Measurements from ENCODE around the gene THTPA. TPM values are rescaled to one million over a fixed set of nuclear protein-coding genes. Genes with fewer than 3 reads are reported as not detected.
A peak's percentile ranks its signal among the peaks of the same experiment; 100 is the strongest.

THTPA gene
- total and polyA plus RNA-seq, 2 of the 4 experiments (the other 2 are of a cell fraction): 5.0 to 9.2 TPM

GRCh38 chr14:23523229-23524016, 32.6 kb upstream of the THTPA start:
- ChIA-PET POLR2A (ENCODE audit: unreplicated experiment) (no interaction called here), CTCF (interaction anchor here (0.6 kb wide), 1 partner anchor 224 kb away, joined by 5 read pairs; no protein-coding TSS in a partner anchor)
- Histone ChIP-seq H3K9me1 (ENCODE audit: insufficient read depth, low read length) (no peaks in the 10 kb centered on the region), H3K18ac (ENCODE audit: low read depth, low read length) (no peak overlapping the region), H3K27ac (ENCODE audit: insufficient read depth, low read length) (no peak overlapping the region), H3K4me3 (ENCODE audit: insufficient read depth, low read depth, low read length) (no peak overlapping the region), H2BK15ac (ENCODE audit: low read depth, low read length) (no peak overlapping the region), H2BK5ac (ENCODE audit: low read depth, low read length, poor library complexity, severe bottlenecking) (no peak overlapping the region), H3K27me3 (ENCODE audit: control insufficient read depth, insufficient read depth, low read length) (no peaks in the 10 kb centered on the region; the same call in 1 of the 2 replicates), H3K56ac (ENCODE audit: extremely low read depth, insufficient read depth, low read length) (no peak overlapping the region), H3K4me2 (ENCODE audit: low read depth, low read length) (no peak overlapping the region), H3K14ac (replicated peaks; ENCODE audit: low read depth, low read length) (no peak overlapping the region), H3K23ac (ENCODE audit: low read depth, low read length) (no peak overlapping the region), H3K4ac (ENCODE audit: low read depth, low read length) (no peak overlapping the region), H3K9ac (ENCODE audit: low read depth, low read length) (no peak overlapping the region), H2AK5ac (ENCODE audit: low read depth, low read length) (no peak overlapping the region), H2AFZ (replicated peaks; ENCODE audit: low read length, poor library complexity) (no peak overlapping the region), H4K8ac (ENCODE audit: low read depth in 2 of 2, low read length in 2 of 2) (no peak overlapping the region), H4K20me1 (ENCODE audit: insufficient read depth, low read length) (no peaks in the 10 kb centered on the region), H3K79me1 (ENCODE audit: low read depth in 1 of 2, low read length in 2 of 2) (no peaks in the 10 kb centered on the region), H3K9me3 (ENCODE audit: control insufficient read depth, insufficient read depth, low read length) (no peaks in the 10 kb centered on the region), H3K4me1 (ENCODE audit: control insufficient read depth, insufficient read depth, low read length) (no peaks in the 10 kb centered on the region), H2BK120ac (ENCODE audit: low read depth, low read length) (no peak overlapping the region), H3K36me3 (ENCODE audit: control insufficient read depth, insufficient read depth, low read length) (no peaks in the 10 kb centered on the region), H2AK9ac (replicated peaks; ENCODE audit: low read depth, low read length, poor library complexity) (peak overlapping the region; percentile 0), H4K91ac (ENCODE audit: insufficient read depth, low read depth, low read length) (no peak overlapping the region), H4K5ac (ENCODE audit: low read depth, low read length) (no peak overlapping the region), H2BK20ac (ENCODE audit: low read depth, low read length) (no peak overlapping the region)
- no TSS peak for BruUV-seq (replicated peaks)
- in situ Hi-C loops (cut with MboI; ENCODE audit: low sequenced_read_pairs) (no loop called here), dilution Hi-C loops (cut with HindIII; ENCODE audit: low sequenced_read_pairs, unreplicated experiment) (no loop called here), intact Hi-C loops (cut with micrococcal nuclease) (no loop called here)
- TF ChIP-seq MAZ (IDR thresholded peaks at IDR 0.05; ENCODE audit: borderline replicate concordance, low read depth, low read length): no peak
- TF ChIP-seq CHD1 (IDR thresholded peaks at IDR 0.05; ENCODE audit: low read depth, low read length): no peak
- TF ChIP-seq RFX5 (IDR thresholded peaks at IDR 0.05; ENCODE audit: low read depth, low read length): no peak
- TF ChIP-seq RAD21 (IDR thresholded peaks at IDR 0.05; ENCODE audit: low read length): no peak
- no peak for TF ChIP-seq BHLHE40 (IDR thresholded peaks at IDR 0.05; ENCODE audit: low read depth, low read length)
- WGBS, 2 experiments (ENCODE audit: extremely low coverage in 2 of 2, insufficient read length in 1 of 2): 80% methylated on average over 10 of the region's 16 CpGs; no CpG with 5 or more reads in 1 of the 2 experiments
- DNase-seq (no peak), ATAC-seq (ENCODE audit: low read depth) (no peak)

All from IMR-90 (cell line).